WTC11 (cell line): ENCODE measurements around the gene GPR132. TPM values are rescaled to one million over a fixed set of nuclear protein-coding genes. Genes with fewer than 3 reads are reported as not detected.

ENCODE experiments used
- AFF4 ChIP-seq: sonication (generic); formaldehyde crosslinking; IDR thresholded peaks from 2 replicates; pipeline ENCODE4 v1.8.1; 2023; ENCODE audit warnings: mild to moderate bottlenecking, missing genetic modification reagents, borderline replicate concordance
- ARID4B ChIP-seq: sonication (generic); formaldehyde crosslinking; IDR thresholded peaks from 2 replicates; pipeline ENCODE4 v1.8.0; 2023; ENCODE audit warnings: missing genetic modification reagents, mild to moderate bottlenecking, borderline replicate concordance
- CREB1 ChIP-seq: sonication (generic); formaldehyde crosslinking; IDR thresholded peaks from 2 replicates; pipeline ENCODE4 v1.8.0; 2023; ENCODE audit warnings: mild to moderate bottlenecking, missing genetic modification reagents
- CREM ChIP-seq: sonication (generic); formaldehyde crosslinking; IDR thresholded peaks from 2 replicates; pipeline ENCODE4 v1.8.1; 2022; ENCODE audit warnings: mild to moderate bottlenecking, missing genetic modification reagents, moderate library complexity
- ESRRA ChIP-seq: sonication (generic); formaldehyde crosslinking; IDR thresholded peaks from 2 replicates; pipeline ENCODE4 v1.8.1; 2022; ENCODE audit warnings: mild to moderate bottlenecking, missing genetic modification reagents, borderline replicate concordance
- ETV6 ChIP-seq: sonication (generic); formaldehyde crosslinking; IDR thresholded peaks from 2 replicates; pipeline ENCODE4 v1.8.1; 2022; ENCODE audit warnings: mild to moderate bottlenecking, missing genetic modification reagents
- FOXK1 ChIP-seq: sonication (generic); formaldehyde crosslinking; IDR thresholded peaks from 2 replicates; pipeline ENCODE4 v1.8.0; 2022; ENCODE audit warnings: mild to moderate bottlenecking, moderate library complexity, missing genetic modification reagents
- FOXP4 ChIP-seq: sonication (generic); formaldehyde crosslinking; IDR thresholded peaks from 2 replicates; pipeline ENCODE4 v1.8.0; 2022; ENCODE audit warnings: mild to moderate bottlenecking, missing genetic modification reagents
- JUN ChIP-seq: sonication (generic); formaldehyde crosslinking; IDR thresholded peaks from 2 replicates; pipeline ENCODE4 v1.8.0; 2023; ENCODE audit warnings: mild to moderate bottlenecking, missing genetic modification reagents
- MAX ChIP-seq: sonication (generic); formaldehyde crosslinking; IDR thresholded peaks from 2 replicates; pipeline ENCODE4 v1.8.0; 2022; ENCODE audit warnings: mild to moderate bottlenecking, missing genetic modification reagents
- MLX ChIP-seq: sonication (generic); formaldehyde crosslinking; IDR thresholded peaks from 2 replicates; pipeline ENCODE4 v1.8.1; 2023; ENCODE audit warnings: mild to moderate bottlenecking, missing genetic modification reagents, moderate library complexity
- NFE2L1 ChIP-seq: sonication (generic); formaldehyde crosslinking; IDR thresholded peaks from 2 replicates; pipeline ENCODE4 v1.8.1; 2023; ENCODE audit warnings: missing genetic modification reagents
- NFYB ChIP-seq: sonication (generic); formaldehyde crosslinking; conservative IDR thresholded peaks from 2 replicates; pipeline ENCODE4 v1.8.0; 2022; ENCODE audit warnings: low read depth, missing genetic modification reagents
- PREB ChIP-seq: sonication (generic); formaldehyde crosslinking; IDR thresholded peaks from 2 replicates; pipeline ENCODE4 v1.8.1; 2022; ENCODE audit warnings: mild to moderate bottlenecking, missing genetic modification reagents, moderate library complexity, borderline replicate concordance
- TP53 ChIP-seq: sonication (generic); formaldehyde crosslinking; IDR thresholded peaks from 2 replicates; pipeline ENCODE4 v1.8.1; 2023; ENCODE audit warnings: mild to moderate bottlenecking, missing genetic modification reagents
- ZBTB21 ChIP-seq: sonication (generic); formaldehyde crosslinking; IDR thresholded peaks from 2 replicates; pipeline ENCODE4 v1.8.1; 2023; ENCODE audit warnings: mild to moderate bottlenecking, missing genetic modification reagents, borderline replicate concordance
- ZMAT4 ChIP-seq: fragments of 250-450 bp; sonication (Bioruptor Pico); IDR thresholded peaks from 2 replicates; pipeline ENCODE4 v1.9.0; 2021; ENCODE audit warnings: mild to moderate bottlenecking
- ZNF138 ChIP-seq: sonication (generic); formaldehyde crosslinking; conservative IDR thresholded peaks from 2 replicates; pipeline ENCODE4 v1.8.1; 2022; ENCODE audit warnings: mild to moderate bottlenecking, moderate library complexity, missing genetic modification reagents
- ZNF281 ChIP-seq: sonication (generic); formaldehyde crosslinking; IDR thresholded peaks from 2 replicates; pipeline ENCODE4 v1.8.0; 2023; ENCODE audit warnings: mild to moderate bottlenecking, missing genetic modification reagents
- ZNF416 ChIP-seq: fragments of 250-450 bp; sonication (Bioruptor Pico); IDR thresholded peaks from 2 replicates; pipeline ENCODE4 v1.9.0; 2021; ENCODE audit warnings: mild to moderate bottlenecking, inconsistent platforms
- total RNA-seq: library from RNA; stranded (reverse); gene quantifications from 3 replicates; pipeline ENCODE4 v1.2.3, GENCODE V29; 2021

The GPR132 gene
- total RNA-seq, 1 experiment from 2014 or later, result 0.13 TPM

GRCh38 chr14:105020815-105021655 lies 44.2 kb downstream of the GPR132 start, which contains the start of gene CDCA4 (continued):
- TF ChIP-seq ZNF281 (CRISPR knock-in tag) (no peak), ZMAT4 (CRISPR knock-in tag) (no peak), TP53 (CRISPR knock-in tag) (peak; percentile 93), NFE2L1 (CRISPR knock-in tag) (no peak), ZNF416 (CRISPR knock-in tag) (no peak), MAX (peak; percentile 82; the same call in 1 of the 2 replicates), ETV6 (peak; percentile 24; the same call in 1 of the 2 replicates), ARID4B (CRISPR knock-in tag) (peak; percentile 21), PREB (CRISPR knock-in tag) (0 out of 2 replicates have a peak, but pooled peaks have one; percentile 35), ZBTB21 (CRISPR knock-in tag) (peak; percentile 62; the same call in 1 of the 2 replicates), ESRRA (CRISPR knock-in tag) (no peak), NFYB (CRISPR knock-in tag) (peak; percentile 82), JUN (CRISPR knock-in tag) (no peak), CREB1 (CRISPR knock-in tag) (no peak), CREM (CRISPR knock-in tag) (no peak; the same call in 1 of the 2 replicates), FOXK1 (CRISPR knock-in tag) (0 out of 2 replicates have a peak, but pooled peaks have one; percentile 48), ZNF138 (CRISPR knock-in tag) (no peak), MLX (CRISPR knock-in tag) (no peak), FOXP4 (no peak; the same call in 1 of the 2 replicates), AFF4 (CRISPR knock-in tag) (no peak)
